ENCODE data around the gene BAIAP2. TPM values are rescaled to one million over a fixed set of nuclear protein-coding genes. Genes with fewer than 3 reads are reported as not detected.
"Not testable (repeated sequence)": the region's sequence is repeated elsewhere in the genome, so short reads cannot be mapped to it uniquely, and the experiment has no call there.

BAIAP2 gene
- total and polyA plus RNA-seq, 2 experiments from 2014 or later, result 27.1 to 49.7 TPM

GRCh38 chr17:81029859-81030258 lies 5.1 kb upstream of the BAIAP2 start:
- Histone ChIP-seq H3K9me3 (ENCODE audit: low read depth) (no peaks in the 10 kb centered on the region), H4K20me1 (ENCODE audit: insufficient read depth, poor library complexity, severe bottlenecking) (no peaks in the 10 kb centered on the region), H3K4me1 (ENCODE audit: insufficient read depth) (peaks cover 18% of the 10 kb centered on the region), H3K4me3 (no peak overlapping the region), H3K4me2 (no peak overlapping the region), H2AFZ (no peak overlapping the region), H3K79me2 (no peaks in the 10 kb centered on the region), H3K27me3 (no peaks in the 10 kb centered on the region), H3K36me3 (replicated peaks; ENCODE audit: insufficient read depth, low read depth) (no peaks in the 10 kb centered on the region), H3K27ac (no peak overlapping the region), H3K9me2 (replicated peaks; ENCODE audit: insufficient read depth) (no peaks in the 10 kb centered on the region)
- WGBS (ENCODE audit: low lambda C conversion rate, missing lambda C conversion rate), result 98% methylated on average over 11 of the region's 11 CpGs
- DNase-seq (ENCODE audit: low spot score), result no peak
- TF ChIP-seq EZH2 (IDR thresholded peaks at IDR 0.05; ENCODE audit: borderline replicate concordance) (no peak), EZH2phosphoT487 (IDR thresholded peaks at IDR 0.05; ENCODE audit: low read depth, severe bottlenecking, unreplicated experiment) (no peak), CTCF (IDR thresholded peaks at IDR 0.05; ENCODE audit: poor library complexity) (no peak)

GRCh38 chr17:81030312-81030711 lies 4.6 kb upstream of the BAIAP2 start:
- peaks cover 15% of the 10 kb centered on the region for H3K4me1 ChIP-seq (ENCODE audit: insufficient read depth)
- not testable (repeated sequence) for DNase-seq (ENCODE audit: low spot score); H3K9me3 ChIP-seq (ENCODE audit: low read depth); H4K20me1 ChIP-seq (ENCODE audit: insufficient read depth, poor library complexity, severe bottlenecking); H3K27me3 ChIP-seq; H2AFZ ChIP-seq; H3K79me2 ChIP-seq; H3K4me3 ChIP-seq; H3K4me2 ChIP-seq; H3K36me3 ChIP-seq (replicated peaks; ENCODE audit: insufficient read depth, low read depth); H3K9me2 ChIP-seq (replicated peaks; ENCODE audit: insufficient read depth); H3K27ac ChIP-seq
- WGBS (ENCODE audit: low lambda C conversion rate, missing lambda C conversion rate), result 96% methylated on average over 9 of the region's 9 CpGs

- Histone ChIP-seq H3K4me2 (no peak overlapping the region), H4K20me1 (ENCODE audit: insufficient read depth, poor library complexity, severe bottlenecking) (peaks cover 4% of the 10 kb centered on the region), H3K9me2 (replicated peaks; ENCODE audit: insufficient read depth) (no peaks in the 10 kb centered on the region), H3K27me3 (no peaks in the 10 kb centered on the region), H3K79me2 (peaks cover 4% of the 10 kb centered on the region), H2AFZ (no peak overlapping the region), H3K36me3 (replicated peaks; ENCODE audit: insufficient read depth, low read depth) (no peaks in the 10 kb centered on the region), H3K4me1 (ENCODE audit: insufficient read depth) (peaks cover 16% of the 10 kb centered on the region), H3K27ac (no peak overlapping the region), H3K9me3 (ENCODE audit: low read depth) (no peaks in the 10 kb centered on the region), H3K4me3 (no peak overlapping the region)
- TF ChIP-seq EZH2phosphoT487 (IDR thresholded peaks at IDR 0.05; ENCODE audit: low read depth, severe bottlenecking, unreplicated experiment) (no peak), CTCF (IDR thresholded peaks at IDR 0.05; ENCODE audit: poor library complexity) (no peak), EZH2 (IDR thresholded peaks at IDR 0.05; ENCODE audit: borderline replicate concordance) (no peak)
- 82% methylated on average over 32 of the region's 32 CpGs for WGBS (ENCODE audit: low lambda C conversion rate, missing lambda C conversion rate)
- DNase-seq (ENCODE audit: low spot score), result no peak
Observed at GRCh38 chr17:81030741-81031565, 4.0 kb upstream of the BAIAP2 start.

Data from hepatocyte (in vitro differentiated cells).